ENCODE results near the gene NKAIN4. TPM values are rescaled to one million over a fixed set of nuclear protein-coding genes. Genes with fewer than 3 reads are reported as not detected.

NKAIN4 gene
- total RNA-seq, 4 donors from 2014 or later = not detected

DNA sequence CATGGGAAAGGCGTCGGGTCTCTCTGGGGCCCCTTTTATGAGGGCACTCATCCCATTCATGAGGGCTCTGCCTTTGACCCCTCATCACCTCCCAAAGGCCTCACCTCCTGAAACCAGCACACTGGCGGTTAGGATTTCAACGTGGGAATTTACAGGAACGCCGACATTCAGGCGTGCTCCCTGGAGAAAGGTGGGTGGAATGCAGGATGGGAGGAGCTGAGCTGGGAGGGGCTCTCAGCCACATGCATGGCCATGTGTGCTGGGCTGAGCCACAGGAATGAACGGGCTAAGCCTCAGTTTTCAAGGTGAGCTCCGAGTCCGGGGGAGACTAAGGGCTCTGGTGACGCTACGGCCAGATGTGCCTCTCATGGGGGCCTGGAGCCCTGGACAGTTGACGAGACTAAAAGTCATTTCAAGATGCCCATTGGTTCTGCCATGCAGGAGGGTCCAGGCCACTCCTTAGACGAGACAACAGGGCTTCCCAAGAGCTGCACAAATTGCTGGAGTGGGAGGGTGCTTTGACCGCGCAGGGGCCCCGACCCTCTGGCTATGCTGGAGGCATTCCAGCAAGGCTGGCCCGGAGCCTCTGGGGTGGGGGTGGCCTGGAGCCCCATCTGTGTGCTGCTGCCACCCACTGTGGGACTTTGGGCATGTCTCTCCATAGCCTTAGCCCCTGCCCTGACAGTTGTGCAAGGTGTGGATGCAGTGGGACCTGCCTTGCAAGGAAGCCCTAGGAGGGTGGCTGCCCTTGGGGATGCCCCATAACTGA lies 14.6 kb upstream of the NKAIN4 start:
- Histone ChIP-seq H3K9me3 (no peaks in the 10 kb centered on the region), H3K36me3 (no peaks in the 10 kb centered on the region), H3K27ac (no peak overlapping the region), H3K4me1 (peaks cover 13 to 17% of the 10 kb centered on the region in 2 donors), H3K27me3 (peaks cover 26 to 48% (median 43%) of the 10 kb centered on the region in 3 donors), H3K4me3 (no peak overlapping the region)
- TF ChIP-seq POLR2A (IDR thresholded peaks at IDR 0.05) = no peak
- TF ChIP-seq, protein P1, sequence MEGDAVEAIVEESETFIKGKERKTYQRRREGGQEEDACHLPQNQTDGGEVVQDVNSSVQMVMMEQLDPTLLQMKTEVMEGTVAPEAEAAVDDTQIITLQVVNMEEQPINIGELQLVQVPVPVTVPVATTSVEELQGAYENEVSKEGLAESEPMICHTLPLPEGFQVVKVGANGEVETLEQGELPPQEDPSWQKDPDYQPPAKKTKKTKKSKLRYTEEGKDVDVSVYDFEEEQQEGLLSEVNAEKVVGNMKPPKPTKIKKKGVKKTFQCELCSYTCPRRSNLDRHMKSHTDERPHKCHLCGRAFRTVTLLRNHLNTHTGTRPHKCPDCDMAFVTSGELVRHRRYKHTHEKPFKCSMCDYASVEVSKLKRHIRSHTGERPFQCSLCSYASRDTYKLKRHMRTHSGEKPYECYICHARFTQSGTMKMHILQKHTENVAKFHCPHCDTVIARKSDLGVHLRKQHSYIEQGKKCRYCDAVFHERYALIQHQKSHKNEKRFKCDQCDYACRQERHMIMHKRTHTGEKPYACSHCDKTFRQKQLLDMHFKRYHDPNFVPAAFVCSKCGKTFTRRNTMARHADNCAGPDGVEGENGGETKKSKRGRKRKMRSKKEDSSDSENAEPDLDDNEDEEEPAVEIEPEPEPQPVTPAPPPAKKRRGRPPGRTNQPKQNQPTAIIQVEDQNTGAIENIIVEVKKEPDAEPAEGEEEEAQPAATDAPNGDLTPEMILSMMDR (IDR thresholded peaks at IDR 0.05 in 4 of 5, conservative IDR thresholded peaks at IDR 0.05 in 1 of 5) = no peak
- in situ Hi-C loops (cut with MboI; ENCODE audit: low sequenced_read_pairs in 4 of 4) (no loop called here), intact Hi-C loops (cut with DNase I; ENCODE audit: low total_unique reads) (no loop called here)
- DNase-seq (no peak), ATAC-seq (no peak)

DNA sequence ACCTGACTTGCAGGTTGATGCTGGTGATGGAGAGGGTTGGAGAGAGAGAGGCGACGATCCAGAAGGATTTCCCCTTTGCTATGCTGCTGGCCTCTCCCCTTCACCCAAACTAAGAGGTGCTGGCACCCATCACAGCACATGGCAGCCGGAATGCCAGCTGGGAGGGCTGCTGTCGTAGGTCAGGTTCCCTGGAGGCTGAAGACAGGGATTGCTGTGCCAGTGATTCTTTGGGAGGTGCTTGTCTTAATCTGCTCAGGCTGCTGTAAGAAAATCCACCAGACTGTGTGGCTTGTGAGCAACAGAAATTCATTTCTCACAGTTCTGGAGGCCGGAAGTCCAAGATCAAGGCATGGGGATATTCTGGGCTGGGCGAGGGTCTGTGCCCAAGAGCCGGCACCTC lies 14.0 kb upstream of the NKAIN4 start:
- Histone ChIP-seq H3K9me3 (no peaks in the 10 kb centered on the region), H3K4me1 (peaks cover 7 to 11% of the 10 kb centered on the region in 2 donors), H3K36me3 (no peaks in the 10 kb centered on the region), H3K4me3 (no peak overlapping the region), H3K27me3 (peaks cover 28 to 53% (median 48%) of the 10 kb centered on the region in 3 donors), H3K27ac (no peak overlapping the region)
- intact Hi-C loops (cut with DNase I; ENCODE audit: low total_unique reads) (no loop called here), in situ Hi-C loops (cut with MboI; ENCODE audit: low sequenced_read_pairs in 4 of 4) (no loop called here)
- TF ChIP-seq POLR2A (IDR thresholded peaks at IDR 0.05) = no peak
- TF ChIP-seq, protein P1 (IDR thresholded peaks at IDR 0.05 in 4 of 5, conservative IDR thresholded peaks at IDR 0.05 in 1 of 5) = no peak
- DNase-seq (no peak), ATAC-seq (no peak)

DNA sequence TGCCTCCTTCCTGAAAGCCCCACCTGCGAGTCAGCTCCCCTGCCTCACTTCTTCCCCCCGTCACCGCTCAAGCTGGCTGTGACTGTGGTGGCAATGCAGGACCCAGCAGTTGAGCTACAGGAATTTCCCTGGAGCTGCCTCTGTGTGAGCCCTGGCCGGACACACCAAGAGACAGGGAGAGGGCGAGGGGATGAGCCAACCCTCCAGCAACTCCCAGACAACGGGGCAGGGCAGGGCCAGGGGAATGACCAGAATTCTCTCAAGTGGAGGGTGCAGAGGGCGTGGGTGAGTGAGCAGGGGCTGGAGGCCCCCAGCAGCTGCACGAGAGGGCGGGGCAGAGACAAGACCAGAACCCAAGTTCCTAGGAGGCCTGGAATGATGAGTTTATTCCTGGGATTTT lies 13.4 kb upstream of the NKAIN4 start:
- in situ Hi-C loops (cut with MboI; ENCODE audit: low sequenced_read_pairs in 4 of 4) = no loop called here
- no peaks in the 10 kb centered on the region for H3K9me3 ChIP-seq
- no peak overlapping the region for H3K4me3 ChIP-seq
- peaks cover 28 to 53% (median 52%) of the 10 kb centered on the region in 3 donors for H3K27me3 ChIP-seq
- no peak overlapping the region for H3K27ac ChIP-seq
- TF ChIP-seq, protein P1 (IDR thresholded peaks at IDR 0.05 in 4 of 5, conservative IDR thresholded peaks at IDR 0.05 in 1 of 5) = no peak
- TF ChIP-seq POLR2A (IDR thresholded peaks at IDR 0.05) = no peak
- no peaks in the 10 kb centered on the region for H3K36me3 ChIP-seq
- DNase-seq (no peak), ATAC-seq (no peak)
- peaks cover 5 to 9% of the 10 kb centered on the region in 2 donors for H3K4me1 ChIP-seq
- intact Hi-C loops (cut with DNase I; ENCODE audit: low total_unique reads) = no loop called here

DNA sequence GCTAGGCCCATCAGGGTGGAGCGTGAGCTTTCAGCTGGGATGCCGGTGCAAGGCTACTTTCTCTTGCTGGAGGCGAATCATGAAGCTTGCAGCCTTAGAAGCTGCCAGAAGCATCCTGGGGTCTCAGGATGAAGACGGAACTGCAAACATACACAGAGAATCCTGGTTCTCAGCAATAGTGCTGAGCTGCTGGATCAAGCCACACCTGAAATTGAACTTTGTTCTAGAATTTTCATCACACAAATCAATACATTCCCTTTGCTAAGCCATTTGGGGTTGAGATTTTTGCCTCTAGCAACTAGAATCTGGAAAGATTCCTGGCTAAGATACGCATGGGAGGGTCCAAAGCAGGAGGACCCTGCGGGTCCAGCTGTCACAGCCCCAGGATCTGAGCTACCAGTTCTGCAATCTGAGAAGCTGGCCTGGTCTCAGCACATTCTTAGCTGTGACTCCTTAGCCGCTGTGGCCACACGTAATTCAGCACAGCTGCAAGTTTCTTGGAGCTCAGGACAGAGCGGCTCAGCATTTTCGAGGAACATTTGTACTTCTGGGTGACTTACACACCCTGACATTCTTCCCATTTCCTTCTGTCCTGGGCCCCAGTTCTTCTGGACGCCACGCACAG lies 11.7 kb upstream of the NKAIN4 start:
- in situ Hi-C loops (cut with MboI; ENCODE audit: low sequenced_read_pairs in 4 of 4) (no loop called here), intact Hi-C loops (cut with DNase I; ENCODE audit: low total_unique reads) (no loop called here)
- Histone ChIP-seq H3K27me3 (peaks cover 32 to 64% (median 52%) of the 10 kb centered on the region in 3 donors), H3K36me3 (no peaks in the 10 kb centered on the region), H3K9me3 (no peaks in the 10 kb centered on the region), H3K27ac (no peak overlapping the region), H3K4me3 (no peak overlapping the region), H3K4me1 (peaks cover 0 to 5% of the 10 kb centered on the region in 2 donors)
- TF ChIP-seq POLR2A (IDR thresholded peaks at IDR 0.05) = no peak
- TF ChIP-seq, protein P1 (IDR thresholded peaks at IDR 0.05 in 4 of 5, conservative IDR thresholded peaks at IDR 0.05 in 1 of 5) = no peak
- ATAC-seq (peak; percentile 45 to 69), DNase-seq (no peak)

Data from gastrocnemius medialis (tissue), 4 donors.